Measurements from ENCODE around the gene RBPJ. TPM values are rescaled to one million over a fixed set of nuclear protein-coding genes. Genes with fewer than 3 reads are reported as not detected.

RBPJ gene
- total and polyA plus RNA-seq, 7 donors, result 10.6 to 44.4 (median 28.8) TPM

DNA sequence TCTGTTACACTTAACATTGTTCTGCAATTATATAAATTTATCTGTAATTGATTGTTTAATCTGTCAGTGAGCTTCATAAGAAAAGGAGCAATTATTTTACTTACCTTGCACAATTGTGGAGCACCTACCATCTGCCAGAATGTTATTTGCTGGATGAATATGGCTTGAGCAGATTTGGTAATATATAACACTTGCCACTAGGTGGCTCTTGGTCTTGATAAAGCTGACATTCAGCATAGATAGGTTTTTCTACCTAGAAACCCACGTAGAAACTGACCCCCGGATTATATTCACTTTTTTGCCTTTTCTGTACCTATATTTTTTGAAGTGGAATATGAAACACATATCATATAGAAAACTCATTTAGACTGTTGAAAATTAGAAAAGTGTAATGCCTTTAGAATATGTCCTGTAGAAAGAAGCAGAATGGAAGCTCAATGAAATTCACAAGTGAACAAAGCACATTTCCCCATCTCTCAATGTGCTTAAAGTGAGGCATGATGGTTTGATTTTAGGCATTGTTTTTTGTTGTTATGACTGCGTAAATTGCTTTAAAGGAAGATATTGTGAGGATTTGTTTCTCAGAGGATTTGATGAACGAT is 9.5 kb downstream of the RBPJ start:
- no peaks in the 10 kb centered on the region for H3K27me3 ChIP-seq (ENCODE audit: insufficient read depth in 3 of 3, low read length in 2 of 3)
- WGBS, 3 donors, result 47 to 48% (median 47%) methylated on average over 4 of the region's 4 CpGs
- H3K36me3 ChIP-seq (ENCODE audit: insufficient read depth in 1 of 2, low read depth in 1 of 2), result no peaks in the 10 kb centered on the region
- TF ChIP-seq CTCF (IDR thresholded peaks at IDR 0.05), result peak; percentile 72
- H3K9me3 ChIP-seq, result no peaks in the 10 kb centered on the region
- intact Hi-C loops (cut with DNase I), result loop anchor here (2.0 to 5.0 kb wide), 2 partner anchors 72 to 79 kb away; no protein-coding TSS in a partner anchor
- H3K4me1 ChIP-seq, result peaks cover 51% of the 10 kb centered on the region
- ATAC-seq (peak; percentile 67 to 91 (median 82)), DNase-seq (no peak)
- H3K27ac ChIP-seq, result no peak overlapping the region
- no peak overlapping the region for H3K4me3 ChIP-seq

GRCh38 chr4:26330946-26331345 is 10.1 kb downstream of the RBPJ start:
- intact Hi-C loops (cut with DNase I), result loop anchor here (2.0 to 5.0 kb wide), 2 partner anchors 71 to 78 kb away; no protein-coding TSS in a partner anchor
- 61 to 77% (median 71%) methylated on average over 6 of the region's 6 CpGs for WGBS, 3 donors
- H3K27me3 ChIP-seq (ENCODE audit: insufficient read depth in 3 of 3, low read length in 2 of 3), result no peaks in the 10 kb centered on the region
- H3K36me3 ChIP-seq (ENCODE audit: insufficient read depth in 1 of 2, low read depth in 1 of 2), result no peaks in the 10 kb centered on the region
- no peak for DNase-seq
- TF ChIP-seq CTCF (IDR thresholded peaks at IDR 0.05), result no peak
- H3K4me3 ChIP-seq, result no peak overlapping the region
- no peak overlapping the region for H3K27ac ChIP-seq
- H3K9me3 ChIP-seq, result no peaks in the 10 kb centered on the region
- ATAC-seq, result peak in 1 of 4 donors; percentile 34
- peaks cover 49% of the 10 kb centered on the region for H3K4me1 ChIP-seq

DNA sequence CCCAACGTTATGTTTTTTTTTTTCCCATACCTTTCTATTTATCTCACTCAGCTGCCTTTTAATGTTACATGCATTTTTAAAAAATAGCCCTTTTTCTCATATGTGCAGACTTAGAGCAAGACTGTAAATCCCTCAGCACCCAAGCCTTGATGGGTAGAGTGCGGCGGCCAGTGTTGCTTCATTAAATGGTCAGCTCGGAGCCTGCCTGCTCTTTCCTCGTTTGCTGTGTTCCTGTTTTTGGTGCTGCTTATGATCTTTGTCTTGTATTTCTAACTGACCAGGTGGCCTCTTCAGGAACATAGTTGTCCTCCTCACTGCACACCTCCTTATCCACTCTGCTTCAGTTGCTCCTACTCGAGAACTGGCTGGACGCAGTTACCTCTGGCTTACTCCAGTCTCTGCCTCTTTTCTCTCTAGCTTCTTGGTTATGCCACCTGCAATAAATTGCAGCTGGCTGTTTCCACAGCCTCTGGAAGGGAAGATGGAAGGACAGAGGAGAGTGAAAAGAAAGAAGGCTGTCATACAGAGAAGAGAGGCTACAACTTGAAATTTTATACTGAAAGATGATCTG is 10.7 kb downstream of the RBPJ start:
- ATAC-seq, result peak in 3 of 4 donors; percentile 38 to 51 (median 46)
- Histone ChIP-seq H3K4me3 (no peak overlapping the region), H3K9me3 (no peaks in the 10 kb centered on the region), H3K4me1 (peaks cover 44% of the 10 kb centered on the region), H3K27ac (peak overlapping the region; percentile 5), H3K27me3 (ENCODE audit: insufficient read depth in 3 of 3, low read length in 2 of 3) (no peaks in the 10 kb centered on the region), H3K36me3 (ENCODE audit: insufficient read depth in 1 of 2, low read depth in 1 of 2) (no peaks in the 10 kb centered on the region)
- 42 to 59% (median 52%) methylated on average over 7 of the region's 7 CpGs for WGBS, 3 donors
- no peak for TF ChIP-seq CTCF (IDR thresholded peaks at IDR 0.05)
- no peak for DNase-seq
- intact Hi-C loops (cut with DNase I), result loop anchor here (2.0 to 5.0 kb wide), 2 partner anchors 71 to 77 kb away; no protein-coding TSS in a partner anchor

DNA sequence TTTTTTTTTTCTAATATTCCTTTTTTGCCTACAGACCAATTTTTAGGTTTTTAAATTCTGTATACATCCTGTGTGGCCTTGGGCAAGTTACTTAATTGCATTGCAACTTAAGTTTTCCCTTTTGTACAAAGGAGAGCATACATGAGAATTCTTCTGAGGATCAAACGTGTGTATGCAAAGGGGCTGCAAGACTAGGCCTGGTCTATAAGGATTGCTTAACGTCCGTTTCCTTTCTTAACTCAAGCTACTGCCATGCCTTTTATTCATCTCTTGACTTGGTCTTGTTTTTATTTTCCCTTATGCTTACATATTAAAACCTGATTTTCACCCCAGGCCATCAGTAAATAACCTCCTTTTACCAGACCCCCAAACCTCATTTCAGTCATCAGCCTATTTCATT is 13.6 kb downstream of the RBPJ start:
- H3K4me3 ChIP-seq, result no peak overlapping the region
- no peaks in the 10 kb centered on the region for H3K9me3 ChIP-seq
- intact Hi-C loops (cut with DNase I), result loop anchor here in 1 of 2 donors (5.0 kb wide), 1 partner anchor 68 kb away; no protein-coding TSS in a partner anchor
- no peaks in the 10 kb centered on the region for H3K27me3 ChIP-seq (ENCODE audit: insufficient read depth in 3 of 3, low read length in 2 of 3)
- no peak overlapping the region for H3K27ac ChIP-seq
- no peak for DNase-seq
- no peak for TF ChIP-seq CTCF (IDR thresholded peaks at IDR 0.05)
- no peak for ATAC-seq
- peaks cover 41% of the 10 kb centered on the region for H3K4me1 ChIP-seq
- 68 to 85% (median 80%) methylated on average over 3 of the region's 3 CpGs for WGBS, 3 donors
- H3K36me3 ChIP-seq (ENCODE audit: insufficient read depth in 1 of 2, low read depth in 1 of 2), result no peaks in the 10 kb centered on the region

Data from psoas muscle (tissue), 8 donors.